AG09309 (cell line): ENCODE data around the gene CILP2.

Experiments used
- DNase-seq: peaks from one replicate; pipeline ENCODE4 v3.0.0-alpha.2; 2010; ENCODE audit warnings: low read depth
- H3K4me3 ChIP-seq: 2 replicates; pipeline ENCODE4 v1.5.1; 2011; ENCODE audit warnings: mild to moderate bottlenecking, low read depth, low read length, moderate library complexity; ENCODE audit not compliant: control insufficient read depth
- CTCF ChIP-seq: IDR thresholded peaks from 2 replicates; pipeline ENCODE4 v1.5.1; 2011; ENCODE audit warnings: mild to moderate bottlenecking, low read depth, low read length, inconsistent platforms; ENCODE audit not compliant: insufficient read depth, control insufficient read depth; ENCODE audit errors: missing control alignments

CILP2 gene

GRCh38 chr19:19588546-19588945, 50.5 kb downstream of the CILP2 start:
- no peak for DNase-seq
- TF ChIP-seq CTCF: no peak
- no peak overlapping the region for H3K4me3 ChIP-seq

- no peak overlapping the region for H3K4me3 ChIP-seq
- no peak for TF ChIP-seq CTCF
- DNase-seq: peak; percentile 86
Measured at GRCh38 chr19:19591133-19591825, 53.2 kb downstream of the CILP2 start.

DNA sequence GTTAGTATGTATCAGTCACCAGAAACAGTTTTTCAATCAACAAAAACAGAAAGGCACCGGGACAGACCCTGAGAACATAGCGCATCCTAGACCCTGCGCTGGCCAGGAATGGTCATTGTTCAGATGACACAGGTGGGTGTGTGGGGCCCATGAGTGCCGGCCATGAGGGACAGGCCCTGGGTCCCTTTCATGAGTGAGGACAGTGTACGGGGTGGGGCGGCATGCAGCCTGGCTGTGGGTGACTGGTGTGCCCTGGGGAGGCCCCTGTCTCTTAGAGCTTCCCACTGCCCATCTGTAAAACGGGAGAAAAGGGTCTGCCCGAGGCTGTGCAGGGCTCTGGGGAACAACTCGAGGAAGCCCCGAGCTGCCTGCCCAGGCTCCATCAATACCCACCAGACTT, 54.6 kb downstream of the CILP2 start:
- no peak for DNase-seq
- H3K4me3 ChIP-seq: no peak overlapping the region
- TF ChIP-seq CTCF: no peak

- TF ChIP-seq CTCF: no peak
- H3K4me3 ChIP-seq: no peak overlapping the region
- no peak for DNase-seq
Measured at GRCh38 chr19:19594381-19594780, 56.3 kb downstream of the CILP2 start.

DNA sequence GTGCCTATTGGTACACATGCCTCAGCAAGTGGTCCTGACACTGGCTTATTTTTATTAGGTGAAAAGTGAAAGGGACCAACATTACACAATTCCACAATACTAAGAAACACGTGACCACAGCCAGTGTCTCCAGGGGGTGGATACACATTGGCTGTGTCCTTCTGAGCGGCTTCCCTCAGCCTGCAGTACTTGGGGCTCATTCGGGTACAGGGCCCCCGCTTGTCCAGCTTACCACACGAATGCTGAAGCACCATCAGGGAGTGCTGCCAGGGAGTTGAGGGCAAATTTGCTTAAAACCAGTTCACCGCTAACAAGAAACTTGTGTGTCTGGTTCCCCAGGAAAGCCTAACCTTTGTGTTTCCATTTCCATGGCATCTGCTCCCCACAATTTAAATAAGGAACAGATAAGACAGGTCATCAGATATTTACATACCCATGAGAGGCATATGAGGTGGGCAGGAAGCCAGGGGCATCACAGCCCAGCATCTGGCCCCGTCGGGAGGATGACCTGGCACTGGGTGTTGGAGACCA, 57.2 kb downstream of the CILP2 start:
- peak; percentile 32 for DNase-seq
- no peak overlapping the region for H3K4me3 ChIP-seq
- no peak for TF ChIP-seq CTCF
